Vagina (tissue), 2 donors: ENCODE measurements around the gene CDC27. TPM values are rescaled to one million over a fixed set of nuclear protein-coding genes. Genes with fewer than 3 reads are reported as not detected.

ENCODE experiments used
- DNase-seq, 2 donors: peaks; one replicate each; pipeline ENCODE4 v3.0.0-alpha.2; 2017; ENCODE audit errors: extremely low spot score in 2 of 2
- H3K27ac ChIP-seq: fragments of 200-600 bp; sonication (generic); one replicate; pipeline ENCODE4 v1.5.1; 2019
- H3K27me3 ChIP-seq: fragments of 200-600 bp; sonication (generic); one replicate; pipeline ENCODE4 v1.5.1; 2019
- H3K36me3 ChIP-seq, 2 donors: fragments of 200-600 bp; sonication (generic); one replicate each; pipeline ENCODE4 v1.5.1; 2017 to 2019
- H3K4me1 ChIP-seq: fragments of 200-600 bp; sonication (generic); one replicate; pipeline ENCODE4 v1.5.1; 2019
- H3K4me3 ChIP-seq, 2 donors: fragments of 200-600 bp; sonication (generic); 1 replicate in 1 of 2; 2 replicates in 1 of 2; pipeline ENCODE4 v1.5.1; 2016 to 2019
- H3K9me3 ChIP-seq: fragments of 200-600 bp; sonication (generic); one replicate; pipeline ENCODE4 v1.5.1; 2019
- POLR2A ChIP-seq, 2 donors: fragments of 450-650 bp; IDR thresholded peaks; one replicate each; pipeline ENCODE4 v1.6.1; 2017; ENCODE audit warnings: antibody characterized with exemption in 2 of 2, mild to moderate bottlenecking in 2 of 2, moderate library complexity in 2 of 2
- POLR2AphosphoS5 ChIP-seq, 2 donors: sonication (generic); formaldehyde crosslinking; IDR thresholded peaks; one replicate each; pipeline ENCODE4 v1.9.0; 2017; ENCODE audit warnings: antibody characterized with exemption in 2 of 2, mild to moderate bottlenecking in 2 of 2, low read depth in 1 of 2; ENCODE audit not compliant: insufficient read depth in 1 of 2
- intact Hi-C: fragments of 100-400 bp; cut with DNase I; formaldehyde crosslinking; loops from one replicate; pipeline ENCODE4 v1.15.1; 2023
- total RNA-seq: library from RNA; depleted of rRNA; stranded (reverse); fragments of >200 nt; gene quantifications from one replicate; pipeline ENCODE4 v1.2.3, GENCODE V29; 2016
- TF ChIP-seq, protein P1 (sequence below), 3 experiments: fragments of 450-650 bp in 2 of 3; fragments of 200-600 bp in 1 of 3; sonication (generic) in 1 of 3; IDR thresholded peaks; one replicate each; pipeline ENCODE4 v1.5.1; 2017 to 2019; ENCODE audit warnings: antibody characterized with exemption in 3 of 3, mild to moderate bottlenecking in 2 of 3, moderate library complexity in 2 of 3

CDC27 gene
- total RNA-seq, 1 donor from 2014 or later = 91.1 TPM

GRCh38 chr17:47165137-47165536 is 24.0 kb downstream of the CDC27 start:
- H3K36me3 ChIP-seq = peaks cover 0 to 35% of the 10 kb centered on the region in 2 donors
- intact Hi-C loops = no loop called here
- H3K9me3 ChIP-seq = no peaks in the 10 kb centered on the region
- no peak overlapping the region for H3K27ac ChIP-seq
- TF ChIP-seq POLR2A (IDR thresholded peaks at IDR 0.05) = no peak
- TF ChIP-seq POLR2AphosphoS5 (IDR thresholded peaks at IDR 0.05; ENCODE audit: insufficient read depth in 1 of 2, low read depth in 1 of 2) = no peak
- TF ChIP-seq, protein P1, sequence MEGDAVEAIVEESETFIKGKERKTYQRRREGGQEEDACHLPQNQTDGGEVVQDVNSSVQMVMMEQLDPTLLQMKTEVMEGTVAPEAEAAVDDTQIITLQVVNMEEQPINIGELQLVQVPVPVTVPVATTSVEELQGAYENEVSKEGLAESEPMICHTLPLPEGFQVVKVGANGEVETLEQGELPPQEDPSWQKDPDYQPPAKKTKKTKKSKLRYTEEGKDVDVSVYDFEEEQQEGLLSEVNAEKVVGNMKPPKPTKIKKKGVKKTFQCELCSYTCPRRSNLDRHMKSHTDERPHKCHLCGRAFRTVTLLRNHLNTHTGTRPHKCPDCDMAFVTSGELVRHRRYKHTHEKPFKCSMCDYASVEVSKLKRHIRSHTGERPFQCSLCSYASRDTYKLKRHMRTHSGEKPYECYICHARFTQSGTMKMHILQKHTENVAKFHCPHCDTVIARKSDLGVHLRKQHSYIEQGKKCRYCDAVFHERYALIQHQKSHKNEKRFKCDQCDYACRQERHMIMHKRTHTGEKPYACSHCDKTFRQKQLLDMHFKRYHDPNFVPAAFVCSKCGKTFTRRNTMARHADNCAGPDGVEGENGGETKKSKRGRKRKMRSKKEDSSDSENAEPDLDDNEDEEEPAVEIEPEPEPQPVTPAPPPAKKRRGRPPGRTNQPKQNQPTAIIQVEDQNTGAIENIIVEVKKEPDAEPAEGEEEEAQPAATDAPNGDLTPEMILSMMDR (IDR thresholded peaks at IDR 0.05) = no peak
- DNase-seq = no peak
- H3K27me3 ChIP-seq = no peaks in the 10 kb centered on the region
- no peaks in the 10 kb centered on the region for H3K4me1 ChIP-seq
- no peak overlapping the region for H3K4me3 ChIP-seq

DNA sequence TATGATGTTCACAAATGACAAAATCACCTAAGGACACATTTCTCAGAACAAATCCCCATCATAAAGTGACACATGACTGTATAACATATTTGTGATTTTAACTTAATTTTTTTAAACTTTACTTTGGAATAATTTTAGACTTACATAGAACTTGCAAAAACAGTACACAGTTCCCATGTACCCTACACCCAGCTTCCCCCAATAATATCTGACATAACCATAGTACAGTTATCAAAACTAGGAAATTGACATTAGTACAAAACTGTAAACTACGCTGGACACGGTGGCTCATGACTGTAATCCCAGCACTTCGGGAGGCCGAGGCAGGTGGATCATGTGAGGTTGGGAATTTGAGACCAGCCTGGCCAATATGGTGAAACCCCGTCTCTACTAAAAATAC is 24.8 kb downstream of the CDC27 start:
- Histone ChIP-seq H3K4me3 (no peak overlapping the region), H3K9me3 (no peaks in the 10 kb centered on the region), H3K36me3 (peaks cover 0 to 37% of the 10 kb centered on the region in 2 donors), H3K4me1 (no peaks in the 10 kb centered on the region), H3K27ac (no peak overlapping the region), H3K27me3 (no peaks in the 10 kb centered on the region)
- no peak for DNase-seq
- intact Hi-C loops = no loop called here
- TF ChIP-seq POLR2A (IDR thresholded peaks at IDR 0.05) = no peak
- TF ChIP-seq, protein P1 (IDR thresholded peaks at IDR 0.05) = no peak
- TF ChIP-seq POLR2AphosphoS5 (IDR thresholded peaks at IDR 0.05; ENCODE audit: insufficient read depth in 1 of 2, low read depth in 1 of 2) = no peak

- no peak for DNase-seq
- H3K36me3 ChIP-seq = peaks cover 0 to 31% of the 10 kb centered on the region in 2 donors
- H3K4me1 ChIP-seq = no peaks in the 10 kb centered on the region
- TF ChIP-seq POLR2A (IDR thresholded peaks at IDR 0.05) (no peak), POLR2AphosphoS5 (IDR thresholded peaks at IDR 0.05; ENCODE audit: insufficient read depth in 1 of 2, low read depth in 1 of 2) (no peak)
- TF ChIP-seq, protein P1 (IDR thresholded peaks at IDR 0.05) = no peak
- no peaks in the 10 kb centered on the region for H3K9me3 ChIP-seq
- intact Hi-C loops = no loop called here
- H3K27ac ChIP-seq = no peak overlapping the region
- no peak overlapping the region for H3K4me3 ChIP-seq
- H3K27me3 ChIP-seq = no peaks in the 10 kb centered on the region
Measured at GRCh38 chr17:47162013-47162622, 27.0 kb downstream of the CDC27 start.

DNA sequence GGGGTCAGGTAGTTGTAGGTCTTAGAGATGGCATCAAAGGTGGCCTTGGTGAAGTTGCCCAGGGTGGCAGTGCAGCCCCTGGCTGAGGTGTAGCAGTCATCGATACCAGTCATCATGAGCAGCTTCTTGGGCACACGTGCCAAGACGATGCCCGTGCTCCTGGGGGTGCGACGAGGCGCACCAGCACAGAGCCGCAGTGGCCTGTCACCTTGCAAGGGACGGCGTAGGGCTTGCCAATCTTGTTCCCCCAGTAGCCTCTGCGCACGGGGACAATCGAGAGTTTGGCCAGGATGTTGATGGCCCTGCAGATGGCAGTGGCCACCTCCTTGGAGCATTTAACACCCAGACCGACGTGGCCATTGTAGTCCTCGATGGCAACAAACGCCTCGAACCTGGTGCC is 29.8 kb downstream of the CDC27 start:
- Histone ChIP-seq H3K27ac (no peak overlapping the region), H3K9me3 (no peaks in the 10 kb centered on the region), H3K36me3 (peaks cover 0 to 53% of the 10 kb centered on the region in 2 donors), H3K4me1 (no peaks in the 10 kb centered on the region), H3K27me3 (no peaks in the 10 kb centered on the region), H3K4me3 (no peak overlapping the region)
- intact Hi-C loops = no loop called here
- TF ChIP-seq POLR2A (IDR thresholded peaks at IDR 0.05) (no peak), POLR2AphosphoS5 (IDR thresholded peaks at IDR 0.05; ENCODE audit: insufficient read depth in 1 of 2, low read depth in 1 of 2) (no peak)
- TF ChIP-seq, protein P1 (IDR thresholded peaks at IDR 0.05) = no peak
- DNase-seq = no peak

GRCh38 chr17:47145351-47145750 is 43.7 kb downstream of the CDC27 start:
- no peak for DNase-seq
- TF ChIP-seq, protein P1 (IDR thresholded peaks at IDR 0.05) = no peak
- TF ChIP-seq POLR2A (IDR thresholded peaks at IDR 0.05) (no peak), POLR2AphosphoS5 (IDR thresholded peaks at IDR 0.05; ENCODE audit: insufficient read depth in 1 of 2, low read depth in 1 of 2) (no peak)
- Histone ChIP-seq H3K27me3 (no peaks in the 10 kb centered on the region), H3K4me3 (no peak overlapping the region), H3K27ac (no peak overlapping the region), H3K36me3 (peaks cover 9 to 54% of the 10 kb centered on the region in 2 donors), H3K9me3 (no peaks in the 10 kb centered on the region), H3K4me1 (no peaks in the 10 kb centered on the region)
- intact Hi-C loops = no loop called here
